ENCODE measurements around the gene ALDH6A1.
"Not testable (repeated sequence)": the region's sequence is repeated elsewhere in the genome, so short reads cannot be mapped to it uniquely, and the experiment has no call there.

ALDH6A1 gene

DNA sequence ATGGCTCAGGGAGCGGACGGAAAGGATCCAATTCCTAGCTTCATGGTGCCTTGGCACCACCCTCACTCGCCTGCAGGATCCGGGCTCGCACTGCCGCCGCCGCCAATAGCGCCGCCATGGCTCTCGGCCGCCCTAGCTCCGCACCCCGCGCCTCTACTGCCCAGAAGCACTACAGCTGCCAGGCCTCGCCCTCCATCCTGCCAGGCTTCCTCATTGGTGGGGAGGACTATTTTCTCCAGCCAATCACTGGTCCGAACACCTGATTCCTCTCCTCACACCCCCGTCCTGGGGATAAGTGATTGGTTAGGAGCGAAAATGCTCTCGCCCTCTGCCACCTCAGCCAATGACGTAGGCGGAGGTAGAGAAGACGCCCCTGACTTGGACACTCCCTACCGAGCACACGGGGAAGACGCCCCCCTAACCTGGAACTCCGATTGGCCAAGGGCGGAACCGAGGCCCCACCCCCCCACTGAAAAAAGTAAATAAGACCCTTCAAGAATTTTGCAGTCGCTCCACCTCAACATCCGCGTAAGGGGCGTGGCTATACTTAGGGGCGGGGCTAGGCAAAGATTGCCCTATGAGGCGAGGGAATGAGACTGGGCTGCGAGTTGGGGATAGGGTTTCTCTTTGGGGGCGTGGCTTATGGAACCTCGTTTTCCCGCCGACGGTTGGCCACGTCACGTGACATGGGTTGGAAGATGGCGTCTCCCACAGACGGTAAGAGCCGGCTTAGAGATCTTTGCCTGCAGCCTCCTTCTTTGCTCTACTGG, at the start of gene ALDH6A1, which contains the start of gene LIN52:
TSS of gene ALDH6A1 (minus strand) at position 177 of the 770 bp plus-strand sequence. CDS start at position 118, 59 bp downstream.
TSS of gene LIN52 (plus strand) at position 680 of the 770 bp plus-strand sequence. CDS start at position 699, 19 bp downstream.
- Histone ChIP-seq H3K4me3 (peak within 1 kb of the TSS; percentile 92), H3K27ac (peak within 1 kb of the TSS; percentile 34; the same call in 1 of the 2 replicates), H3K9ac (ENCODE audit: insufficient read length) (peak within 1 kb of the TSS; percentile 92), H3K9me3 (ENCODE audit: low read depth, low read length) (no peaks in the 10 kb centered on the region), H3K36me3 (ENCODE audit: insufficient read depth, low read length) (no peaks in the 10 kb centered on the region)
- TF ChIP-seq POLR2AphosphoS5 (IDR thresholded peaks at IDR 0.05; ENCODE audit: borderline replicate concordance, low read depth, low read length) (peak; percentile 74), FOXP2 (optimal IDR thresholded peaks at IDR 0.05; ENCODE audit: control extremely low read depth, extremely low read length, insufficient read depth) (no peak)
- DNase-seq (ENCODE audit: low read depth, low spot score): peak; percentile 99

DNA sequence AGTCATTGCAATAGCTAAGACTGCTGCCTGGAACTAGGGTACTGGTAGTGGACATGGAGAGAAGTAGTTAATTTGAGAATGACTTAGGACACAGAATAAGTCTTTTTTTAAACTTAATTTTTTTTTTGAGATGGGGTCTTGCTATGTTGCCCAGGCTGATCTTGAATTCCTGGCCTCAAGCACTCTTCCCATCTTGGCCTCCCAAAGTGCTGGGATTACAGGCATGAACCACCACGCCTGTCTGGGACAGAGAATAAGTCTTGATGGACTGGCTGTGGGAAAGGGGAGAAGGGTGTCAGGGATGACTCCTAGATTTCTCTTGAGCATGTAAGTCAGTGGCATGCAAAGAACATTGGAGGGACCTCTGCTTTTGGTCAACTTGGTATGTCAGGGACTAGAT, 43.4 kb upstream of the ALDH6A1 start:
- DNase-seq (ENCODE audit: low read depth, low spot score): no peak

DNA sequence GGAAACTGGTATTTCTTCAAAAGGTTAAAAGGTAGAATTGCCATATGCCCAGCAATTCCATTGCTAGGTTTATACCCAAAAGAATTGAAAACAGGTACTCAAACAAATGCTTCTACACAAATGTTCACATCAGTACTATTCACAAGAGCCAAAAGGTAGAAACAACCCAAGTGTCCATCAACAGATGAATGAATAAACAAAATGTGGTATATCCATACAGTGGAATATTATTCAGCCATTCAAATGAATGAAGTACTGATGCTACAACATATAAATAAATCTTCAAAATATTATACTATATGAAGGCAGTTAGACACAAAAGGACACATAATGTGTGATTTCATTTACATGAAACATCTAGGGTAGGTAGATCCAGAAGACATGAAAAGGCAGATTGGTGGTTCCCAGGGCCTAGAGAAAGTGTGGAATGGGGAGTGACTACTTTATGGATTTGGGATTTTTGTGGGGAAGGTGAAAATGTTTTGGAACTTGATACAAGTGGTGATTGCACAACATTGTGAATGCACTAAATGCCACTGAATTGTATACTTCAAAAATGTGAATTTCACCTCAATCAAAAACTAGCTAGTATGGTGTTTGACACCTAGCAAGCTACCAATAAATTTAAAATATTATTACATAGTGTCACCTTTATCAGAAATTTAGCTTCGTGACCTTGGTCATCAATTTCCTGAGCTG, 42.2 kb upstream of the ALDH6A1 start:
- DNase-seq (ENCODE audit: low read depth, low spot score): no peak
- TF ChIP-seq EZH2 (IDR thresholded peaks at IDR 0.05): no peak
- no peak for TF ChIP-seq FOXP2 (optimal IDR thresholded peaks at IDR 0.05; ENCODE audit: control extremely low read depth, extremely low read length, insufficient read depth)
- no peak for TF ChIP-seq POLR2AphosphoS5 (IDR thresholded peaks at IDR 0.05; ENCODE audit: borderline replicate concordance, low read depth, low read length)
- Histone ChIP-seq H3K4me3 (no peak overlapping the region), H3K27ac (no peak overlapping the region), H3K36me3 (ENCODE audit: insufficient read depth, low read length) (no peaks in the 10 kb centered on the region), H3K9ac (ENCODE audit: insufficient read length) (no peak overlapping the region), H3K9me3 (ENCODE audit: low read depth, low read length) (no peaks in the 10 kb centered on the region)

More for the DNA sequence above, 43.4 kb upstream of the ALDH6A1 start:
- H3K9ac ChIP-seq (ENCODE audit: insufficient read length): no peak overlapping the region
- no peaks in the 10 kb centered on the region for H3K9me3 ChIP-seq (ENCODE audit: low read depth, low read length)
- H3K4me3 ChIP-seq: no peak overlapping the region
- no peaks in the 10 kb centered on the region for H3K36me3 ChIP-seq (ENCODE audit: insufficient read depth, low read length)
- H3K27ac ChIP-seq: no peak overlapping the region
- TF ChIP-seq FOXP2 (optimal IDR thresholded peaks at IDR 0.05; ENCODE audit: control extremely low read depth, extremely low read length, insufficient read depth): no peak
- TF ChIP-seq POLR2AphosphoS5 (IDR thresholded peaks at IDR 0.05; ENCODE audit: borderline replicate concordance, low read depth, low read length): no peak
- TF ChIP-seq EZH2 (IDR thresholded peaks at IDR 0.05): no peak

DNA sequence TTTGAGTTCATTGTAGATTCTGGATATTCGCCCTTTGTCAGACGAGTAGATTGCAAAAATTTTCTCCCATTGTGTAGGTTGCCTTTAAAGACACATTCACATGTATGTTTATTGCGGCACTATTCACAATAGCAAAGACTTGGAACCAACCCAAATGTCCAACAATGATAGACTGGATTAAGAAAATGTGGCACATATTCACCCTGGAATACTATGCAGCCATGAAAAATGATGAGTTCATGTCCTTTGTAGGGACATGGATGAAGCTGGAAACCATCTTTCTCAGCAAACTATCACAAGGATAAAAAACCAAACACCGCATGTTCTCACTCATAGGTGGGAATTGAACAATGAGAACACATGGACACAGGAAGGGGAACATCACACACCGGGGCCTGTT, 41.2 kb upstream of the ALDH6A1 start:
- not testable (repeated sequence) for DNase-seq (ENCODE audit: low read depth, low spot score); H3K36me3 ChIP-seq (ENCODE audit: insufficient read depth, low read length); H3K9ac ChIP-seq (ENCODE audit: insufficient read length); H3K9me3 ChIP-seq (ENCODE audit: low read depth, low read length); H3K27ac ChIP-seq; H3K4me3 ChIP-seq

DNA sequence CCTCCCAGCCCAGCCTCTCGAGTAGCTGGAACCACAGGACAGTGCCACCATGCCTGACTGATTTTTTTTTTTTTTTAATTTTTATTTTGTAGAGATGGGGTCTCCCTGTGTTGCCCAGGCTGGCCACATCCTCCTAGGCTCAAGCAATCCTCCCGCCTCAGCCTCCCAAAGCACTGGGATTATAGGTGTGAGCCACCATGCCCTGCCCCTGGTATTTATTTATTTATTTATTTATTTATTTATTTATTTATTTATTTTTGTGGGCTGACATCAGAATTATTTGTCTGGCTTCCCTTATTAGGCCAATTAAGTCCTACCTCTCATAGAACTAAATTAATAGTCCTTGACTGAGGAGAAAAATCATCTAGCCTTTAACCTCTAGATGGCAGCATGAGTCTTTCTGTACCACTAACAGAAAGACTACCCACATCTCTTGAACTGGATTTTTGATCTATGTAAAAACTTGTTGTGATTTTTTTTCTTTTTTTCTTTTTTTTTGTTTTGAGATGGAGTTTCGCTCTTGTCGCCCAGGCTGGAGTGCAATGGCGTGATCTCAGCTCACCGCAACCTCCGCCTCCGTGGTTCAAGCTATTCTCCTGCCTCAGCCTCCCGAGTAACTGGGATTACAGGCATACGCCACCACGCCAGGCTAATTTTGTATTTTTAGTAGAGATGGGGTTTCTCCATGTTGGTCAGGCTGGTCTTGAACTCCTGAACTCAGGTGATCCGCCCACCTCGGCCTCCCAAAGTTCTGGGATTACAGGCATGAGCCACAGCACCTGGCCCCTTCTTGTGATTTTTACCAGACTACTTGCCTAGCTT, 27.4 kb upstream of the ALDH6A1 start:
- not testable (repeated sequence) for H3K27ac ChIP-seq; H3K4me3 ChIP-seq; H3K9ac ChIP-seq (ENCODE audit: insufficient read length); H3K36me3 ChIP-seq (ENCODE audit: insufficient read depth, low read length); H3K9me3 ChIP-seq (ENCODE audit: low read depth, low read length); DNase-seq (ENCODE audit: low read depth, low spot score)

DNA sequence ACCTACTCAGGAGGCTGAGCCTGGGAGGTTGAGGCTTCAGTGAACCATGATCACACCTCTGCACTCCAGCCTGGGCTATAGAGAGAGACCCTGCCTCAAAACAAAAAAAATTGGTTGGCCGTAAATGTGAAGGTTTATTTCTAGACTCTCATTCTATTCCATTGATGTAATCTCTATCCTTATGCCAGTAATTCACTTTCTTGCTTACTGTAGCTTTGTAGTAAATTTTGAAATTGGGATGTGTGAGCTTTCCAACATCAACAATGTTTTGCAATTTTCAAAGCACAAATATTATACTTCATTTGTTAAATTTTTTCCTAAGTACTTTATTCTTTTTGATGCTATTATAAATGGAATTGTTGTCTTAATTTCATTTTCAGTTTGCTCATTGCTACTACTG, 25.1 kb upstream of the ALDH6A1 start:
- H3K36me3 ChIP-seq (ENCODE audit: insufficient read depth, low read length): 0 out of 2 replicates have a peak, but pooled peaks cover 4% of the 10 kb centered on the region
- no peak for TF ChIP-seq EZH2 (IDR thresholded peaks at IDR 0.05)
- H3K4me3 ChIP-seq: no peak overlapping the region

DNA sequence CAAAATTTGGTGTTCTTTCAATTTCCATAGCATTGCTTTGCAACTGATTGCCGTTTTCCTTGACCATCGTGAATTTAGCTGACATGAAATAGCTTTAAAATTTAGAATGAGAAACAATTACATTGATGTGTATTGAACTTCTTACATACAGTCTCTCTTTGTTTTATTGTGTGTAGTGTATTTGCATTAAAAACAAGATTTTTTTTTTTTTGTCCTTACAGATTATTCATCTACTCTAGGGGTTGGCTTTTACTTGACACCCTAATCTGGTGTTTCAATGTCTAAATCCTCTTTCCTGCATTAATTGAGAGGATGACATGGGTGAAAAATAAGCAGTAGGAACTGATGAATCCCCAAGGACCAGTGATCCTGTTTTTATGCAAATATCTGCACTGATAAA, 21.1 kb upstream of the ALDH6A1 start:
- no peaks in the 10 kb centered on the region for H3K9me3 ChIP-seq (ENCODE audit: low read depth, low read length)
- TF ChIP-seq POLR2AphosphoS5 (IDR thresholded peaks at IDR 0.05; ENCODE audit: borderline replicate concordance, low read depth, low read length) (no peak), FOXP2 (optimal IDR thresholded peaks at IDR 0.05; ENCODE audit: control extremely low read depth, extremely low read length, insufficient read depth) (no peak), EZH2 (IDR thresholded peaks at IDR 0.05) (no peak)
- H3K36me3 ChIP-seq (ENCODE audit: insufficient read depth, low read length): 0 out of 2 replicates have a peak, but pooled peaks cover 4% of the 10 kb centered on the region
- H3K4me3 ChIP-seq: no peak overlapping the region
- no peak for DNase-seq (ENCODE audit: low read depth, low spot score)
- H3K9ac ChIP-seq (ENCODE audit: insufficient read length): peak overlapping the region; percentile 6
- H3K27ac ChIP-seq: no peak overlapping the region

More for the DNA sequence above, 25.1 kb upstream of the ALDH6A1 start:
- no peak for DNase-seq (ENCODE audit: low read depth, low spot score)
- Histone ChIP-seq H3K9ac (ENCODE audit: insufficient read length) (no peak overlapping the region), H3K9me3 (ENCODE audit: low read depth, low read length) (no peaks in the 10 kb centered on the region), H3K27ac (no peak overlapping the region)

DNA sequence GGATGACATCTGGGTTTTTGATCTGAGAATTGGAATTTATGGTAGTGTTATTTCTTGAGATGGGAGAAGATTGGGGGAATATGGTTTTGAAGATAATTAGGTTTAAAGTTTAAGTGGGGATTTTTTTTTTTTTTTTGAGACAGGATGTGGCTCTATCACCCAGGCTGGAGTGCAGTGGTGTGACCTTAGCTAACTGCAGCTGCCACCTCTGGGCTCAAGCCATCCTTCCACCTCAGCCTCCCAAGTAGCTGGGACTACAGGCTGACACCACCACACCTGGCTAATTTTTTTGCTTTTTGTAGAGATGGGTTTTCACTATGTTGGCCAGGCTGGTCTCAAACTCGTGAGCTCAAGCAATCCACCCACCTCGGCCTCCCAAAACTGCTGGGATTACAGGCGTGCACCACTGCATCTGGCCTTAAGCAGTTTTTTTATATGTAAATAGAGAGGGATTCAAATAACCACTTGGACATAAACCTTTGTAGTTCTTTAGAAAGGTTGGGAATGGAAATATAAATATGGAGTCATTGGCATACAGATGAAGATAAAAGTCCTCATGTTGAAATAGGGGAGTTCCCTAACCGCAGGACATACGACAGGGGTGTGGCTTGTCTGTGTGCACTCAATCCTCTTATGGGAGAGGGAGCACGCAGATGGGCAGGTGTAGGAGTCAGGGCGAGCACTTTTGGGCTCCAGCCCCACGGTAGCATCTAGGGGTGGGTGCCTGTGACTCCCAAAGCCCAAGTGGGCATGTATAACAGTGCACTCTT, 5.2 kb upstream of the ALDH6A1 start:
- TF ChIP-seq POLR2AphosphoS5 (IDR thresholded peaks at IDR 0.05; ENCODE audit: borderline replicate concordance, low read depth, low read length) (no peak), EZH2 (IDR thresholded peaks at IDR 0.05) (no peak), FOXP2 (optimal IDR thresholded peaks at IDR 0.05; ENCODE audit: control extremely low read depth, extremely low read length, insufficient read depth) (no peak)
- Histone ChIP-seq H3K27ac (no peak overlapping the region), H3K9ac (ENCODE audit: insufficient read length) (no peak overlapping the region), H3K36me3 (ENCODE audit: insufficient read depth, low read length) (no peaks in the 10 kb centered on the region), H3K9me3 (ENCODE audit: low read depth, low read length) (no peaks in the 10 kb centered on the region), H3K4me3 (no peak overlapping the region)
- DNase-seq (ENCODE audit: low read depth, low spot score): no peak
